K562 (cell line): ENCODE data around the gene SERPING1. TPM values are rescaled to one million over a fixed set of nuclear protein-coding genes. Genes with fewer than 3 reads are reported as not detected.

Source experiments
- HDAC1 ChIP-seq, 2 experiments: fragments of 450-650 bp; IDR thresholded peaks; 2 replicates each; pipeline ENCODE4 v1.6.1; 2016 to 2017; ENCODE audit warnings: inconsistent platforms in 1 of 2, mild to moderate bottlenecking in 1 of 2, moderate library complexity in 1 of 2
- KDM1A ChIP-seq, 2 experiments: fragments of 450-650 bp; IDR thresholded peaks; 2 replicates each; pipeline ENCODE4 v1.6.1; 2016; ENCODE audit warnings: mild to moderate bottlenecking in 2 of 2
- NR1H2 ChIP-seq: sonication (generic); formaldehyde crosslinking; IDR thresholded peaks from 2 replicates; pipeline ENCODE4 v1.4.0; 2020; ENCODE audit warnings: mild to moderate bottlenecking, missing genetic modification reagents
- PURB ChIP-seq: sonication (generic); formaldehyde crosslinking; IDR thresholded peaks from 2 replicates; pipeline ENCODE4 v1.9.0; 2021; ENCODE audit warnings: low read depth, mild to moderate bottlenecking, missing genetic modification reagents
- YY1 ChIP-seq, 3 experiments: IDR thresholded peaks; 2 replicates each; pipeline ENCODE4 v1.6.1; 2011; ENCODE audit warnings: low read length in 2 of 3, mild to moderate bottlenecking in 2 of 3, moderate library complexity in 2 of 3, borderline replicate concordance in 1 of 3, control low read depth in 1 of 3, low read depth in 1 of 3; ENCODE audit not compliant: insufficient read depth in 3 of 3, insufficient replicate concordance in 2 of 3, control insufficient read depth in 1 of 3, insufficient read length in 1 of 3; ENCODE audit errors: extremely low read depth in 1 of 3
- polyA plus RNA-seq, 8 experiments: library from polyadenylated mRNA; depleted of rRNA in 4 of 8; stranded (reverse) in 5 of 8; unstranded in 3 of 8; fragments of >200 nt; fragmentation: Nextera tagmentation in 2 of 8; fragmentation: Illumina TruSeq in 1 of 8; extraction: Ambion mirVana in 2 of 8; extraction: Trizol in 1 of 8; gene quantifications; 2 replicates each; pipeline versions ENCODE4 v1.2.1 to v1.2.3, GENCODE V29; 2011 to 2014; ENCODE audit warnings: inconsistent platforms in 1 of 8, missing spikeins in 1 of 8
- total RNA-seq, 7 experiments: library from RNA; depleted of rRNA in 6 of 7; stranded (reverse); fragments of >200 nt in 6 of 7; fragmentation: Illumina TruSeq in 2 of 7; extraction: Trizol in 2 of 7; gene quantifications; 2 replicates each; pipeline versions ENCODE4 v1.2.1 to v1.2.3, GENCODE V29; 2011 to 2021; ENCODE audit warnings: low replicate concordance in 1 of 7
- TF ChIP-seq, protein P1 (sequence below): fragments of 250-450 bp; sonication (Bioruptor Pico); IDR thresholded peaks from 2 replicates; pipeline ENCODE4 v1.8.0; 2022; ENCODE audit warnings: inconsistent platforms
- TF ChIP-seq, protein P2 (sequence below), 3 experiments: fragments of 200-800 bp in 1 of 3; sonication (Bioruptor generic) in 1 of 3; sonication (generic) in 1 of 3; formaldehyde crosslinking in 1 of 3; IDR thresholded peaks; 2 replicates each; pipeline versions ENCODE4 v1.6.1 to v1.8.0; 2016 to 2022; ENCODE audit warnings: mild to moderate bottlenecking in 2 of 3, missing compliant biosample characterization in 2 of 3, missing genetic modification characterization in 2 of 3, missing genetic modification reagents in 1 of 3

The SERPING1 gene
- total and polyA plus RNA-seq, 9 of the 15 experiments (the other 6 are each of a cell fraction or from before 2014, with no cell fraction given): 0.10 to 1.00 (median 0.21) TPM; not detected in 2

DNA sequence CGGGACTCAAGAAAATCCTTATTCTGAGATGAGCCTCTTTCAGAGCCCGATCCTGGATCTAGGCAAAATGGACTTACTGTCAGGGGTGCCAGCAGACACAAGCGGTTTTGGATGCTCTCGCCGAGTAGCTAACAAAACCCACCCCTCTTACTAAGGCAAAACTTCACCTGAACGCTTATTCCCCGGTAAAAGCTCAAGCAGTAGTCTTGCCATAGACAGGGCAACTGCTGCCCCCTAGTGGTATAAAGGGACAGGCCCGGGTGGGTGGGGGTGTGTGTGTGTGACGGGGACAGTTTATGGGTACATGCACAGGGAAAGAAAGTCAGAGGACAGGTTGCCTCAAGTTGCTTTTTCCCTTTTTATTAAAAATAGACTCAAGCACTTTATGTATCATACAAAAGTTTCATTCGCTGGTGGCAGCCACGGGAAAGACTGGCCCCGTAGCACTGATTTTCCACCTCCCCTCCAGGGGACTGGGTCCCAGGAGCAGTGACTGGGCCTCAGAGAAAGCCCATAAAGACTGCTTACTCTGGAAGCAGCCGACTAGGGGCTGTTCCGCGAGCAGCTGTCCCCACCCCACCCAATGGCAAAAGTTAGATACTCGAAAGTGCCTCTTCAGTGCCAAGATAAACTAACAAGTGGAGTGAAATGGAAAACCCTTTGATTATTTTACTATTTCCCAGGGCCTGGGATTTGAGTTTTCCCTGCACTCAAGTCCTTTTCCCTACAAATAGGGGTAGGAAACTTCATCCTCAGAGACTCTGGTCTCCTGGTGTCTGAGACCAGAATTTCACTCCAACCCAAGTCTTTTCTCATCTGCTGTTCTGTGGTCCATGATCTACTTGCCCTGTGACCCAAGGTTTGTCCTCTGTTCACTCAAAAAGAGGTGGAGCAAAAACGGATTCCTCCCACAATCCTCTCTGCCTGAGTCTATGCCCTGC is 47.5 kb downstream of the SERPING1 start (continued):
- no peak for TF ChIP-seq YY1 (IDR thresholded peaks at IDR 0.05; ENCODE audit: borderline replicate concordance in 1 of 3, control insufficient read depth in 1 of 3, extremely low read depth in 1 of 3, insufficient read depth in 3 of 3, insufficient read length in 1 of 3, insufficient replicate concordance in 2 of 3, low read depth in 1 of 3, low read length in 2 of 3)
- no peak for TF ChIP-seq NR1H2 (CRISPR knock-in tag)
- TF ChIP-seq PURB (CRISPR knock-in tag): no peak
- TF ChIP-seq, protein P1, sequence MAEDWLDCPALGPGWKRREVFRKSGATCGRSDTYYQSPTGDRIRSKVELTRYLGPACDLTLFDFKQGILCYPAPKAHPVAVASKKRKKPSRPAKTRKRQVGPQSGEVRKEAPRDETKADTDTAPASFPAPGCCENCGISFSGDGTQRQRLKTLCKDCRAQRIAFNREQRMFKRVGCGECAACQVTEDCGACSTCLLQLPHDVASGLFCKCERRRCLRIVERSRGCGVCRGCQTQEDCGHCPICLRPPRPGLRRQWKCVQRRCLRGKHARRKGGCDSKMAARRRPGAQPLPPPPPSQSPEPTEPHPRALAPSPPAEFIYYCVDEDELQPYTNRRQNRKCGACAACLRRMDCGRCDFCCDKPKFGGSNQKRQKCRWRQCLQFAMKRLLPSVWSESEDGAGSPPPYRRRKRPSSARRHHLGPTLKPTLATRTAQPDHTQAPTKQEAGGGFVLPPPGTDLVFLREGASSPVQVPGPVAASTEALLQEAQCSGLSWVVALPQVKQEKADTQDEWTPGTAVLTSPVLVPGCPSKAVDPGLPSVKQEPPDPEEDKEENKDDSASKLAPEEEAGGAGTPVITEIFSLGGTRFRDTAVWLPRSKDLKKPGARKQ (CRISPR knock-in tag): peak; percentile 60; the same call in 1 of the 2 replicates
- TF ChIP-seq KDM1A (IDR thresholded peaks at IDR 0.05): 0 out of 4 replicates have a peak, but pooled peaks of 1 of the 2 experiments have one; percentile 32
- no peak for TF ChIP-seq HDAC1 (IDR thresholded peaks at IDR 0.05)
- TF ChIP-seq, protein P2, sequence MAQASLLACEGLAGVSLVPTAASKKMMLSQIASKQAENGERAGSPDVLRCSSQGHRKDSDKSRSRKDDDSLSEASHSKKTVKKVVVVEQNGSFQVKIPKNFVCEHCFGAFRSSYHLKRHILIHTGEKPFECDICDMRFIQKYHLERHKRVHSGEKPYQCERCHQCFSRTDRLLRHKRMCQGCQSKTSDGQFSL (CRISPR knock-in tag; IDR thresholded peaks at IDR 0.05): peak; percentile 93
- TF ChIP-seq, protein P2 (tag; IDR thresholded peaks at IDR 0.05): peak in 1 of 2 experiments; percentile 84; a peak in 2 of 4 replicates
